Smooth muscle cell (in vitro differentiated cells): ENCODE measurements around the gene BRD2. TPM values are rescaled to one million over a fixed set of nuclear protein-coding genes. Genes with fewer than 3 reads are reported as not detected.

ENCODE experiments used
- DNase-seq: peaks from one replicate; lab custom pipeline; 2025; ENCODE audit not compliant: unreplicated experiment; lab: John Stamatoyannopoulos, UW
- H2AFZ ChIP-seq: fragments of 200-600 bp; sonication (generic); 2 replicates; pipeline ENCODE4 v1.6.0; 2016; ENCODE audit warnings: antibody characterized with exemption, low read depth, mild to moderate bottlenecking
- H3F3A ChIP-seq: fragments of 200-600 bp; sonication (generic); 2 replicates; pipeline ENCODE4 v1.6.0; 2017; ENCODE audit warnings: antibody characterized with exemption, low read depth
- H3K27ac ChIP-seq: fragments of 200-600 bp; sonication (generic); 2 replicates; pipeline ENCODE4 v1.5.1; 2016; ENCODE audit warnings: low read depth, mild to moderate bottlenecking
- H3K27me3 ChIP-seq: fragments of 200-600 bp; sonication (generic); 2 replicates; pipeline ENCODE4 v1.6.1; 2016; ENCODE audit warnings: low read depth, mild to moderate bottlenecking
- H3K36me3 ChIP-seq: fragments of 200-600 bp; sonication (generic); 2 replicates; pipeline ENCODE4 v1.5.1; 2016; ENCODE audit warnings: low read depth
- H3K4me1 ChIP-seq: fragments of 200-600 bp; sonication (generic); 2 replicates; pipeline ENCODE4 v1.5.1; 2016; ENCODE audit warnings: low read depth
- H3K4me2 ChIP-seq: fragments of 200-600 bp; sonication (generic); 2 replicates; pipeline ENCODE4 v1.6.0; 2016; ENCODE audit warnings: mild to moderate bottlenecking
- H3K4me3 ChIP-seq: fragments of 200-600 bp; sonication (generic); 2 replicates; pipeline ENCODE4 v1.5.1; 2016; ENCODE audit warnings: mild to moderate bottlenecking
- H3K79me2 ChIP-seq: fragments of 200-600 bp; sonication (generic); 2 replicates; pipeline ENCODE4 v1.6.0; 2016; ENCODE audit warnings: low read depth, mild to moderate bottlenecking
- H3K9ac ChIP-seq: fragments of 200-600 bp; sonication (generic); 2 replicates; pipeline ENCODE4 v1.6.0; 2016; ENCODE audit warnings: low read depth
- H3K9me3 ChIP-seq: fragments of 200-600 bp; sonication (generic); replicated peaks from 2 replicates; pipeline ENCODE4 v1.5.1; 2016; ENCODE audit warnings: low read depth
- H4K20me1 ChIP-seq: fragments of 200-600 bp; sonication (generic); 2 replicates; pipeline ENCODE4 v1.6.0; 2016; ENCODE audit warnings: low read depth
- WGBS: methylation state at CpG from one replicate; pipeline ENCODE4 v1.1.7; 2016; ENCODE audit warnings: low lambda C conversion rate; 5-methylcytosine and 5-hydroxymethylcytosine counted together
- polyA plus RNA-seq: library from polyadenylated mRNA; unstranded; fragments of >200 nt; fragmentation: Nextera tagmentation; extraction: Ambion mirVana; gene quantifications from 2 replicates; pipeline ENCODE4 v1.2.1, GENCODE V29; 2016
- total RNA-seq: library from RNA; depleted of rRNA; stranded (reverse); fragments of >200 nt; gene quantifications from 2 replicates; pipeline ENCODE4 v1.2.3, GENCODE V29; 2014
- TF ChIP-seq, protein P1 (sequence below): fragments of 200-600 bp; sonication (generic); IDR thresholded peaks from 2 replicates; pipeline ENCODE4 v1.5.1; 2017; ENCODE audit warnings: borderline replicate concordance, mild to moderate bottlenecking, antibody characterized with exemption; ENCODE audit not compliant: insufficient read depth, poor library complexity, severe bottlenecking

Gene BRD2
- total and polyA plus RNA-seq, 2 experiments from 2014 or later, result 162 to 205 TPM

DNA sequence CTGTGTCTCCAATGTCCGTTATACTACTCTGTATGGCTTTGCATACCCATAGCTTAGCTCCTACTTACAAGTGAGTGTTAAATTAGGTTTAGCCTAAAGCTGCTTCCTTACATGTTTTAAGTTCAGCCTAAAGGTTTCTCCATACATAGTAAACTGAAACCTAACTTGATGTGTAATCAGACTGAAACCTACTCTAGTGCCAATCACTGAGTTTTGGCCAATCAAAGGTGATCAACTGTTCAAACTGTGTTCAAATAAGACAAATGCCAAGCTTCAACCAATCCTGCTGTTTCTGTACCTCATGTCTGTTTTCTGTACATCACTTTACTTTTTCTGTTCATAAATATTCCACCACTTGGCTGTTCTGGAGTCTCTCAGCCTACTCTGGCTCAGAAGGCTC is 21.0 kb downstream of the BRD2 start:
- Histone ChIP-seq H3F3A (no peaks in the 10 kb centered on the region), H3K27ac (no peak overlapping the region), H3K9ac (no peak overlapping the region), H3K4me2 (no peak overlapping the region), H3K9me3 (no peaks in the 10 kb centered on the region), H2AFZ (no peak overlapping the region), H4K20me1 (peaks cover 3% of the 10 kb centered on the region), H3K4me1 (no peaks in the 10 kb centered on the region), H3K4me3 (no peak overlapping the region), H3K27me3 (peaks cover 19% of the 10 kb centered on the region), H3K36me3 (no peaks in the 10 kb centered on the region), H3K79me2 (no peaks in the 10 kb centered on the region)
- TF ChIP-seq, protein P1, sequence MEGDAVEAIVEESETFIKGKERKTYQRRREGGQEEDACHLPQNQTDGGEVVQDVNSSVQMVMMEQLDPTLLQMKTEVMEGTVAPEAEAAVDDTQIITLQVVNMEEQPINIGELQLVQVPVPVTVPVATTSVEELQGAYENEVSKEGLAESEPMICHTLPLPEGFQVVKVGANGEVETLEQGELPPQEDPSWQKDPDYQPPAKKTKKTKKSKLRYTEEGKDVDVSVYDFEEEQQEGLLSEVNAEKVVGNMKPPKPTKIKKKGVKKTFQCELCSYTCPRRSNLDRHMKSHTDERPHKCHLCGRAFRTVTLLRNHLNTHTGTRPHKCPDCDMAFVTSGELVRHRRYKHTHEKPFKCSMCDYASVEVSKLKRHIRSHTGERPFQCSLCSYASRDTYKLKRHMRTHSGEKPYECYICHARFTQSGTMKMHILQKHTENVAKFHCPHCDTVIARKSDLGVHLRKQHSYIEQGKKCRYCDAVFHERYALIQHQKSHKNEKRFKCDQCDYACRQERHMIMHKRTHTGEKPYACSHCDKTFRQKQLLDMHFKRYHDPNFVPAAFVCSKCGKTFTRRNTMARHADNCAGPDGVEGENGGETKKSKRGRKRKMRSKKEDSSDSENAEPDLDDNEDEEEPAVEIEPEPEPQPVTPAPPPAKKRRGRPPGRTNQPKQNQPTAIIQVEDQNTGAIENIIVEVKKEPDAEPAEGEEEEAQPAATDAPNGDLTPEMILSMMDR, result no peak
- WGBS, result 88% methylated on average over 1 of the region's 1 CpG
- DNase-seq, result no peak

DNA sequence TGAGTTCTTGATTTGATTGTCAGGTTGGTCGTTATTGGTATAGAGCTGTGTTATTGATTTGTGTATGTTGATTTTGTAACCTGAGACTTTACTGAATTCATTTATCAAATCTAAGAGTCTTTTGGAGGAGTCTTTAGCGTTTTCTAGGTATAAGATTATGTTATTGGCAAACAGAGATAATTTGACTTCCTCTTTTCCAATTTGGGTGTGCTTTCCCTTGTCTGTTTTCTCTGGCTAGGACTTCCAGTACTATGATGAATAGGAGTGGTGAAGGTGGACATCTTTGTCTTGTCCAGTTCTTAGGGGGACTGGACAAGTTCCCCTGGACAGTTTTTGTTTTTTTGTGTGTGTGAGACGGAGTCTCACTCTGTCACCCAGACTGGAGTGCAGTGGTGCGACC is 23.6 kb downstream of the BRD2 start:
- TF ChIP-seq, protein P1, result no peak
- no peaks in the 10 kb centered on the region for H3F3A ChIP-seq
- no peak overlapping the region for H2AFZ ChIP-seq
- peaks cover 37% of the 10 kb centered on the region for H3K27me3 ChIP-seq
- H3K27ac ChIP-seq, result no peak overlapping the region
- H4K20me1 ChIP-seq, result no peaks in the 10 kb centered on the region
- WGBS, result 78% methylated on average over 4 of the region's 4 CpGs
- no peak for DNase-seq
- H3K9me3 ChIP-seq, result no peaks in the 10 kb centered on the region
- H3K79me2 ChIP-seq, result no peaks in the 10 kb centered on the region
- H3K4me2 ChIP-seq, result no peak overlapping the region
- no peaks in the 10 kb centered on the region for H3K4me1 ChIP-seq
- no peak overlapping the region for H3K9ac ChIP-seq
- H3K4me3 ChIP-seq, result no peak overlapping the region
- no peaks in the 10 kb centered on the region for H3K36me3 ChIP-seq

- Histone ChIP-seq H3K27ac (no peak overlapping the region), H3K9ac (no peak overlapping the region), H3K36me3 (no peaks in the 10 kb centered on the region), H3K79me2 (no peaks in the 10 kb centered on the region), H4K20me1 (no peaks in the 10 kb centered on the region), H3K9me3 (no peaks in the 10 kb centered on the region), H3K27me3 (peaks cover 39% of the 10 kb centered on the region), H3K4me2 (no peak overlapping the region), H3K4me1 (no peaks in the 10 kb centered on the region), H2AFZ (no peak overlapping the region), H3F3A (no peaks in the 10 kb centered on the region), H3K4me3 (no peak overlapping the region)
- DNase-seq, result no peak
- TF ChIP-seq, protein P1, result no peak
- 93% methylated on average over 9 of the region's 9 CpGs for WGBS
These were observed 25.1 kb downstream of the BRD2 start for GRCh38 chr6:32993363-32993973.

GRCh38 chr6:32995448-32995847 is 27.1 kb downstream of the BRD2 start:
- Histone ChIP-seq H3K9me3 (no peaks in the 10 kb centered on the region), H3K27me3 (peaks cover 58% of the 10 kb centered on the region), H3F3A (no peaks in the 10 kb centered on the region), H3K27ac (no peak overlapping the region), H3K4me3 (no peak overlapping the region), H3K4me1 (no peaks in the 10 kb centered on the region), H4K20me1 (no peaks in the 10 kb centered on the region), H3K4me2 (no peak overlapping the region), H3K9ac (no peak overlapping the region), H2AFZ (no peak overlapping the region), H3K79me2 (no peaks in the 10 kb centered on the region), H3K36me3 (no peaks in the 10 kb centered on the region)
- 35% methylated on average over 2 of the region's 2 CpGs for WGBS
- DNase-seq, result no peak
- TF ChIP-seq, protein P1, result no peak
